Mammary epithelial cell (primary cell): ENCODE data around the gene EFHD2.

Experiments
- CTCF ChIP-seq, 2 donors: IDR thresholded peaks in 1 of 2; conservative IDR thresholded peaks in 1 of 2; 2 replicates each; pipeline ENCODE4 v1.5.1; 2011 to 2012; ENCODE audit warnings: inconsistent platforms in 2 of 2, low read length in 2 of 2, mild to moderate bottlenecking in 2 of 2, control low read depth in 1 of 2, low read depth in 1 of 2; ENCODE audit not compliant: insufficient read depth in 1 of 2; ENCODE audit errors: extremely low read depth in 1 of 2
- EZH2 ChIP-seq: IDR thresholded peaks from 2 replicates; pipeline ENCODE4 v1.6.1; 2012; ENCODE audit warnings: low read length, inconsistent platforms, borderline replicate concordance

- TF ChIP-seq CTCF (conservative IDR thresholded peaks at IDR 0.05 in 1 of 2, IDR thresholded peaks at IDR 0.05 in 1 of 2; ENCODE audit: extremely low read depth in 1 of 2, insufficient read depth in 1 of 2, low read depth in 1 of 2, low read length in 2 of 2), result no peak
- no peak for TF ChIP-seq EZH2
These were observed 25.9 kb upstream of the EFHD2 start for GRCh38 chr1:15383810-15384209.
